HEK293 (cell line): ENCODE measurements around the gene PLAC8L1.

Experiments used
- CTCF ChIA-PET: fragments of 350-600 bp; formaldehyde crosslinking; extraction: SDS; loops from one replicate; lab custom pipeline; 2021; ENCODE audit warnings: antibody characterized with exemption; lab: Yijun Ruan, JAX
- POLR2A ChIA-PET: fragments of 300-600 bp; formaldehyde crosslinking; extraction: SDS; loops from one replicate; lab custom pipeline; 2020; ENCODE audit warnings: antibody characterized with exemption, inconsistent platforms; lab: Yijun Ruan, JAX
- H3K27ac ChIP-seq: fragments of 200-500 bp; sonication (Bioruptor generic); 2 replicates; pipeline ENCODE4 v1.5.1; 2014; ENCODE audit warnings: low read depth, low read length, control low read depth, inconsistent platforms; ENCODE audit errors: extremely low read depth
- H3K36me3 ChIP-seq, 2 experiments: fragments of 200-500 bp in 1 of 2; sonication (Bioruptor generic) in 1 of 2; 1 replicate in 1 of 2; 2 replicates in 1 of 2; pipeline ENCODE4 v1.5.1; 2014 to 2017; ENCODE audit warnings: inconsistent platforms in 2 of 2, low read length in 2 of 2; ENCODE audit not compliant: control insufficient read depth in 2 of 2, insufficient read depth in 1 of 2
- H3K4me1 ChIP-seq: fragments of 200-500 bp; sonication (Bioruptor generic); 2 replicates; pipeline ENCODE4 v1.5.1; 2014; ENCODE audit warnings: mild to moderate bottlenecking, low read length, inconsistent platforms; ENCODE audit not compliant: control insufficient read depth, insufficient read depth
- H3K4me3 ChIP-seq: 2 replicates; pipeline ENCODE4 v1.5.1; 2011; ENCODE audit warnings: low read depth, mild to moderate bottlenecking, control low read depth, low read length, moderate library complexity
- H3K9me3 ChIP-seq: fragments of 200-500 bp; sonication (Bioruptor generic); 2 replicates; pipeline ENCODE4 v1.5.1; 2014; ENCODE audit warnings: low read depth, low read length, inconsistent platforms; ENCODE audit not compliant: control insufficient read depth, insufficient read depth
- KLF1 ChIP-seq: fragments of 450-650 bp; formaldehyde crosslinking; IDR thresholded peaks from 2 replicates; pipeline ENCODE4 v1.5.1; 2016; ENCODE audit warnings: missing biosample characterization, missing genetic modification characterization
- KLF8 ChIP-seq: fragments of 450-650 bp; formaldehyde crosslinking; IDR thresholded peaks from 2 replicates; pipeline ENCODE4 v1.5.1; 2016; ENCODE audit warnings: missing biosample characterization, missing genetic modification characterization
- RBAK ChIP-seq: fragments of 450-650 bp; formaldehyde crosslinking; IDR thresholded peaks from 2 replicates; pipeline ENCODE4 v1.5.1; 2016; ENCODE audit warnings: missing biosample characterization, missing genetic modification characterization
- SCRT2 ChIP-seq: fragments of 450-650 bp; formaldehyde crosslinking; IDR thresholded peaks from 2 replicates; pipeline ENCODE4 v1.5.1; 2016; ENCODE audit warnings: missing biosample characterization, missing genetic modification characterization
- TRIM28 ChIP-seq: IDR thresholded peaks from 2 replicates; pipeline ENCODE4 v1.6.1; 2011; ENCODE audit warnings: low read length, control low read depth, borderline replicate concordance
- ZBTB1 ChIP-seq: fragments of 450-650 bp; formaldehyde crosslinking; IDR thresholded peaks from 2 replicates; pipeline ENCODE4 v1.5.1; 2016; ENCODE audit warnings: missing biosample characterization, missing genetic modification characterization
- ZBTB17 ChIP-seq: fragments of 450-650 bp; formaldehyde crosslinking; IDR thresholded peaks from 2 replicates; pipeline ENCODE4 v1.5.1; 2016; ENCODE audit warnings: missing biosample characterization, missing genetic modification characterization
- ZFHX2 ChIP-seq: fragments of 450-650 bp; formaldehyde crosslinking; conservative IDR thresholded peaks from 2 replicates; pipeline ENCODE4 v1.5.1; 2016; ENCODE audit warnings: missing biosample characterization, missing genetic modification characterization
- ZFP69B ChIP-seq: fragments of 450-650 bp; formaldehyde crosslinking; IDR thresholded peaks from 2 replicates; pipeline ENCODE4 v1.5.1; 2016; ENCODE audit warnings: missing biosample characterization, missing genetic modification characterization
- ZNF114 ChIP-seq: fragments of 450-650 bp; formaldehyde crosslinking; IDR thresholded peaks from 2 replicates; pipeline ENCODE4 v1.5.0; 2017; ENCODE audit warnings: missing biosample characterization, missing genetic modification characterization
- ZNF248 ChIP-seq: fragments of 450-650 bp; formaldehyde crosslinking; IDR thresholded peaks from 2 replicates; pipeline ENCODE4 v1.5.1; 2017; ENCODE audit warnings: missing biosample characterization, missing genetic modification characterization
- ZNF335 ChIP-seq: fragments of 450-650 bp; formaldehyde crosslinking; conservative IDR thresholded peaks from 2 replicates; pipeline ENCODE4 v1.5.1; 2016; ENCODE audit warnings: missing biosample characterization, missing genetic modification characterization
- ZNF37A ChIP-seq: fragments of 450-650 bp; IDR thresholded peaks from 2 replicates; pipeline ENCODE4 v1.5.1; 2018; ENCODE audit warnings: missing biosample characterization, missing genetic modification characterization
- ZNF404 ChIP-seq: fragments of 450-650 bp; formaldehyde crosslinking; IDR thresholded peaks from 2 replicates; pipeline ENCODE4 v1.5.1; 2017; ENCODE audit warnings: missing biosample characterization, missing genetic modification characterization
- ZNF558 ChIP-seq: fragments of 450-650 bp; formaldehyde crosslinking; IDR thresholded peaks from 2 replicates; pipeline ENCODE4 v1.5.1; 2016; ENCODE audit warnings: missing biosample characterization, missing genetic modification characterization
- ZNF571 ChIP-seq: fragments of 450-650 bp; formaldehyde crosslinking; IDR thresholded peaks from 2 replicates; pipeline ENCODE4 v1.5.0; 2017; ENCODE audit warnings: missing biosample characterization, missing genetic modification characterization
- ZNF585B ChIP-seq: fragments of 450-650 bp; formaldehyde crosslinking; IDR thresholded peaks from 2 replicates; pipeline ENCODE4 v1.5.1; 2016; ENCODE audit warnings: missing biosample characterization, missing genetic modification characterization
- ZNF654 ChIP-seq: fragments of 450-650 bp; formaldehyde crosslinking; IDR thresholded peaks from 2 replicates; pipeline ENCODE4 v1.5.1; 2016; ENCODE audit warnings: low read depth, missing biosample characterization, missing genetic modification characterization
- ZNF701 ChIP-seq: fragments of 450-650 bp; formaldehyde crosslinking; IDR thresholded peaks from 2 replicates; pipeline ENCODE4 v1.5.1; 2016; ENCODE audit warnings: missing biosample characterization, missing genetic modification characterization
- TF ChIP-seq, protein P1 (sequence below): fragments of 450-650 bp; formaldehyde crosslinking; IDR thresholded peaks from 2 replicates; pipeline ENCODE4 v1.5.1; 2016; ENCODE audit warnings: missing biosample characterization, missing genetic modification characterization
- TF ChIP-seq, protein P2 (sequence below): IDR thresholded peaks from 2 replicates; pipeline ENCODE4 v1.6.1; 2011; ENCODE audit warnings: mild to moderate bottlenecking, low read depth, low read length, borderline replicate concordance
- TF ChIP-seq, protein P3 (sequence below): fragments of 450-650 bp; formaldehyde crosslinking; IDR thresholded peaks from 2 replicates; pipeline ENCODE4 v1.5.1; 2016; ENCODE audit warnings: missing biosample characterization, missing genetic modification characterization, borderline replicate concordance
- TF ChIP-seq, protein P4 (sequence below): sonication (generic); formaldehyde crosslinking; IDR thresholded peaks from 2 replicates; pipeline ENCODE4 v1.8.1; 2022; ENCODE audit warnings: mild to moderate bottlenecking, moderate library complexity, missing genetic modification reagents
- TF ChIP-seq, protein P5 (sequence below): fragments of 450-650 bp; formaldehyde crosslinking; IDR thresholded peaks from 2 replicates; pipeline ENCODE4 v1.5.1; 2017; ENCODE audit warnings: missing biosample characterization, missing genetic modification characterization
- TF ChIP-seq, protein P6 (sequence below): fragments of 450-650 bp; formaldehyde crosslinking; IDR thresholded peaks from 2 replicates; pipeline ENCODE4 v1.5.1; 2016; ENCODE audit warnings: missing biosample characterization, missing genetic modification characterization
- TF ChIP-seq, protein P7 (sequence below): fragments of 450-650 bp; formaldehyde crosslinking; IDR thresholded peaks from 2 replicates; pipeline ENCODE4 v1.5.1; 2016; ENCODE audit warnings: missing biosample characterization, missing genetic modification characterization

Gene PLAC8L1

DNA sequence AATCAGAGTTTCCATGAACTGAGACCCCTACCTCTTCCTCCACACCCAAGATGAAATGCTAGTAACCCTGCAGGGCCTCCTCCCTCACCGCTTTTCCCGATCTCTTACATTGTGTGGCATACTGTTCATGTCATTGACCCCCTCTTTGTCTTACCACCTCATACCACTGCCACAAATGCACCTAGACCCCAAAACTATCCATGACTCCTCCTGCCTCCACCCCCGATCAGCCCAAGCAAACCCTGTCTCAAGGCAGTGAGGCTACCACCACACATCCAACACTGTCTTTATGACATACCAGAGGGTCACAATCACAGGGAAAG, 55.7 kb downstream of the PLAC8L1 start:
- POLR2A ChIA-PET: no interaction called here
- no peaks in the 10 kb centered on the region for H3K9me3 ChIP-seq
- no peaks in the 10 kb centered on the region for H3K36me3 ChIP-seq
- H3K4me1 ChIP-seq: peaks cover 2% of the 10 kb centered on the region; the same call in 1 of the 2 replicates
- H3K27ac ChIP-seq: no peak overlapping the region
- CTCF ChIA-PET: interaction anchor here (0.7 to 5.7 kb wide), 9 partner anchors 9 to 1846 kb away, joined by 3 to 45 read pairs (median 5); no protein-coding TSS in a partner anchor
- TF ChIP-seq SCRT2 (tag by site-specific recombination): no peak
- no peak for TF ChIP-seq ZNF114 (tag by site-specific recombination)
- no peak for TF ChIP-seq ZNF654 (tag by site-specific recombination)
- no peak for TF ChIP-seq ZNF404 (tag by site-specific recombination)
- no peak for TF ChIP-seq ZNF701 (tag by site-specific recombination)
- TF ChIP-seq ZNF585B (tag by site-specific recombination): no peak
- TF ChIP-seq KLF1: no peak
- no peak for TF ChIP-seq ZFP69B
- TF ChIP-seq ZNF335 (tag by site-specific recombination): no peak
- TF ChIP-seq ZFHX2 (tag by site-specific recombination): no peak
- TF ChIP-seq, protein P1, sequence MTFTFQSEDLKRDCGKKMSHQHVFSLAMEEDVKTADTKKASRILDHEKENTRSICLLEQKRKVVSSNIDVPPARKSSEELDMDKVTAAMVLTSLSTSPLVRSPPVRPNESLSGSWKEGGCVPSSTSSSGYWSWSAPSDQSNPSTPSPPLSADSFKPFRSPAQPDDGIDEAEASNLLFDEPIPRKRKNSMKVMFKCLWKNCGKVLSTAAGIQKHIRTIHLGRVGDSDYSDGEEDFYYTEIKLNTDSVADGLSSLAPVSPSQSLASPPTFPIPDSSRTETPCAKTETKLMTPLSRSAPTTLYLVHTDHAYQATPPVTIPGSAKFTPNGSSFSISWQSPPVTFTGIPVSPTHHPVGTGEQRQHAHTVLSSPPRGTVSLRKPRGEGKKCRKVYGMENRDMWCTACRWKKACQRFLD: no peak
- no peak for TF ChIP-seq ZNF558 (tag by site-specific recombination)
- TF ChIP-seq ZNF571 (tag by site-specific recombination): no peak
- no peak for TF ChIP-seq TRIM28
- TF ChIP-seq, protein P2, sequence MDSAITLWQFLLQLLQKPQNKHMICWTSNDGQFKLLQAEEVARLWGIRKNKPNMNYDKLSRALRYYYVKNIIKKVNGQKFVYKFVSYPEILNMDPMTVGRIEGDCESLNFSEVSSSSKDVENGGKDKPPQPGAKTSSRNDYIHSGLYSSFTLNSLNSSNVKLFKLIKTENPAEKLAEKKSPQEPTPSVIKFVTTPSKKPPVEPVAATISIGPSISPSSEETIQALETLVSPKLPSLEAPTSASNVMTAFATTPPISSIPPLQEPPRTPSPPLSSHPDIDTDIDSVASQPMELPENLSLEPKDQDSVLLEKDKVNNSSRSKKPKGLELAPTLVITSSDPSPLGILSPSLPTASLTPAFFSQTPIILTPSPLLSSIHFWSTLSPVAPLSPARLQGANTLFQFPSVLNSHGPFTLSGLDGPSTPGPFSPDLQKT: no peak
- TF ChIP-seq RBAK (tag by site-specific recombination): no peak
- TF ChIP-seq, protein P3, sequence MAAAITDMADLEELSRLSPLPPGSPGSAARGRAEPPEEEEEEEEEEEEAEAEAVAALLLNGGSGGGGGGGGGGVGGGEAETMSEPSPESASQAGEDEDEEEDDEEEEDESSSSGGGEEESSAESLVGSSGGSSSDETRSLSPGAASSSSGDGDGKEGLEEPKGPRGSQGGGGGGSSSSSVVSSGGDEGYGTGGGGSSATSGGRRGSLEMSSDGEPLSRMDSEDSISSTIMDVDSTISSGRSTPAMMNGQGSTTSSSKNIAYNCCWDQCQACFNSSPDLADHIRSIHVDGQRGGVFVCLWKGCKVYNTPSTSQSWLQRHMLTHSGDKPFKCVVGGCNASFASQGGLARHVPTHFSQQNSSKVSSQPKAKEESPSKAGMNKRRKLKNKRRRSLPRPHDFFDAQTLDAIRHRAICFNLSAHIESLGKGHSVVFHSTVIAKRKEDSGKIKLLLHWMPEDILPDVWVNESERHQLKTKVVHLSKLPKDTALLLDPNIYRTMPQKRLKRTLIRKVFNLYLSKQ (tag by site-specific recombination): no peak
- no peak for TF ChIP-seq ZNF37A
- no peak for TF ChIP-seq ZNF248 (tag by site-specific recombination)
- TF ChIP-seq, all 188 proteins: peak for 0
- H3K4me3 ChIP-seq: no peak overlapping the region

DNA sequence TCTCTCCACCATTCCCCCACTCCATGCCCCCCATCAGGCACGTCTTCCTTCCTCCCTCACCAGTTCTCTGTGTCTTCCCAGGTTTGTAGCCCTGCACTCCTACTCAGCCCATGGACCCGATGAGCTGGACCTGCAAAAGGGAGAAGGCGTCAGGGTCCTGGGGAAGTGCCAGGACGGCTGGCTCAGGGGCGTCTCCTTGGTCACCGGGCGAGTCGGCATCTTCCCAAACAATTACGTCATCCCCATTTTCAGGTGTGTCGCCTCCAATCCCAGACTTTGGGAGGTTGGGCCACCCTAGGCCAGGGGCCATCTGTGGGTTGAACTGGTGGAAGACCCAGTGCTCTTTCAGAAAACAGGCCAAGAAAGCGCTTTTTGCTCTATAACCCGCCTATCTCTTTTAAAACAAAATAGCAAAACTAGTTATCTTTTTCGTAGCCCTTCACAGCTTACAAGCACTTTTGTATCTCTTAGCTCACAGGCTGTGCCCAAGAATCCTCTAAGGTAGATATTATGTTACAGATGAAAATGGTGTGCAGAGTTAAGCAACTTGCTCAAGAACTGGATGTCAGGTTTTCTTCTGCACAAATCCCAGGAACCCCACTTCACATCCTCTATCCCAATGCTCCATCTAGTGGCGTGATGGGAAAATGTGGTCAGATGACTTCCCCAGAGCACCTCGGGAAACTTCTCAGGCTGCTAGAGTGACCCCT, 56.2 kb downstream of the PLAC8L1 start:
- peaks cover 2% of the 10 kb centered on the region; the same call in 1 of the 2 replicates for H3K4me1 ChIP-seq
- H3K36me3 ChIP-seq: no peaks in the 10 kb centered on the region
- ChIA-PET POLR2A (no interaction called here), CTCF (interaction anchor here (0.5 to 5.7 kb wide), 11 partner anchors 8 to 1913 kb away, joined by 3 to 45 read pairs (median 3); no protein-coding TSS in a partner anchor)
- no peak overlapping the region for H3K27ac ChIP-seq
- H3K4me3 ChIP-seq: no peak overlapping the region
- H3K9me3 ChIP-seq: no peaks in the 10 kb centered on the region
- TF ChIP-seq ZBTB17: no peak; the same call in 1 of the 2 replicates
- TF ChIP-seq, protein P4, sequence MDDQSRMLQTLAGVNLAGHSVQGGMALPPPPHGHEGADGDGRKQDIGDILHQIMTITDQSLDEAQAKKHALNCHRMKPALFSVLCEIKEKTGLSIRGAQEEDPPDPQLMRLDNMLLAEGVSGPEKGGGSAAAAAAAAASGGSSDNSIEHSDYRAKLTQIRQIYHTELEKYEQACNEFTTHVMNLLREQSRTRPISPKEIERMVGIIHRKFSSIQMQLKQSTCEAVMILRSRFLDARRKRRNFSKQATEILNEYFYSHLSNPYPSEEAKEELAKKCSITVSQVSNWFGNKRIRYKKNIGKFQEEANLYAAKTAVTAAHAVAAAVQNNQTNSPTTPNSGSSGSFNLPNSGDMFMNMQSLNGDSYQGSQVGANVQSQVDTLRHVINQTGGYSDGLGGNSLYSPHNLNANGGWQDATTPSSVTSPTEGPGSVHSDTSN: no peak
- TF ChIP-seq, protein P5, sequence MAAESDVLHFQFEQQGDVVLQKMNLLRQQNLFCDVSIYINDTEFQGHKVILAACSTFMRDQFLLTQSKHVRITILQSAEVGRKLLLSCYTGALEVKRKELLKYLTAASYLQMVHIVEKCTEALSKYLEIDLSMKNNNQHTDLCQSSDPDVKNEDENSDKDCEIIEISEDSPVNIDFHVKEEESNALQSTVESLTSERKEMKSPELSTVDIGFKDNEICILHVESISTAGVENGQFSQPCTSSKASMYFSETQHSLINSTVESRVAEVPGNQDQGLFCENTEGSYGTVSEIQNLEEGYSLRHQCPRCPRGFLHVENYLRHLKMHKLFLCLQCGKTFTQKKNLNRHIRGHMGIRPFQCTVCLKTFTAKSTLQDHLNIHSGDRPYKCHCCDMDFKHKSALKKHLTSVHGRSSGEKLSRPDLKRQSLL (tag by site-specific recombination): no peak
- TF ChIP-seq, protein P6, sequence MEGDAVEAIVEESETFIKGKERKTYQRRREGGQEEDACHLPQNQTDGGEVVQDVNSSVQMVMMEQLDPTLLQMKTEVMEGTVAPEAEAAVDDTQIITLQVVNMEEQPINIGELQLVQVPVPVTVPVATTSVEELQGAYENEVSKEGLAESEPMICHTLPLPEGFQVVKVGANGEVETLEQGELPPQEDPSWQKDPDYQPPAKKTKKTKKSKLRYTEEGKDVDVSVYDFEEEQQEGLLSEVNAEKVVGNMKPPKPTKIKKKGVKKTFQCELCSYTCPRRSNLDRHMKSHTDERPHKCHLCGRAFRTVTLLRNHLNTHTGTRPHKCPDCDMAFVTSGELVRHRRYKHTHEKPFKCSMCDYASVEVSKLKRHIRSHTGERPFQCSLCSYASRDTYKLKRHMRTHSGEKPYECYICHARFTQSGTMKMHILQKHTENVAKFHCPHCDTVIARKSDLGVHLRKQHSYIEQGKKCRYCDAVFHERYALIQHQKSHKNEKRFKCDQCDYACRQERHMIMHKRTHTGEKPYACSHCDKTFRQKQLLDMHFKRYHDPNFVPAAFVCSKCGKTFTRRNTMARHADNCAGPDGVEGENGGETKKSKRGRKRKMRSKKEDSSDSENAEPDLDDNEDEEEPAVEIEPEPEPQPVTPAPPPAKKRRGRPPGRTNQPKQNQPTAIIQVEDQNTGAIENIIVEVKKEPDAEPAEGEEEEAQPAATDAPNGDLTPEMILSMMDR (tag by site-specific recombination): peak; percentile 80
- no peak for TF ChIP-seq ZBTB1 (tag by site-specific recombination)
- no peak for TF ChIP-seq KLF8 (tag by site-specific recombination)
- TF ChIP-seq, protein P7, sequence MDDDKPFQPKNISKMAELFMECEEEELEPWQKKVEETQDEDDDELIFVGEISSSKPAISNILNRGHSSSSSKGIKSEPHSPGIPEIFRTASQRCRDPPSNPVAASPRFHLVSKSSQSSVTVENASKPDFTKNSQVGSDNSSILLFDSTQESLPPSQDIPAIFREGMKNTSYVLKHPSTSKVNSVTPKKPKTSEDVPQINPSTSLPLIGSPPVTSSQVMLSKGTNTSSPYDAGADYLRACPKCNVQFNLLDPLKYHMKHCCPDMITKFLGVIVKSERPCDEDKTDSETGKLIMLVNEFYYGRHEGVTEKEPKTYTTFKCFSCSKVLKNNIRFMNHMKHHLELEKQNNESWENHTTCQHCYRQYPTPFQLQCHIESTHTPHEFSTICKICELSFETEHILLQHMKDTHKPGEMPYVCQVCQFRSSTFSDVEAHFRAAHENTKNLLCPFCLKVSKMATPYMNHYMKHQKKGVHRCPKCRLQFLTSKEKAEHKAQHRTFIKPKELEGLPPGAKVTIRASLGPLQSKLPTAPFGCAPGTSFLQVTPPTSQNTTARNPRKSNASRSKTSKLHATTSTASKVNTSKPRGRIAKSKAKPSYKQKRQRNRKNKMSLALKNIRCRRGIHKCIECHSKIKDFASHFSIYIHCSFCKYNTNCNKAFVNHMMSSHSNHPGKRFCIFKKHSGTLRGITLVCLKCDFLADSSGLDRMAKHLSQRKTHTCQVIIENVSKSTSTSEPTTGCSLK (tag by site-specific recombination): no peak
